Measurements from ENCODE around the gene OR5H15.
"Not testable (repeated sequence)": the region's sequence is repeated elsewhere in the genome, so short reads cannot be mapped to it uniquely, and the experiment has no call there.

The OR5H15 gene

GRCh38 chr3:98172621-98173020 is 6.1 kb downstream of the OR5H15 start:
- no peak for DNase-seq
- no peak overlapping the region for H3K4me3 ChIP-seq (ENCODE audit: insufficient read depth, low read depth, low read length, poor library complexity, severe bottlenecking)
- no peaks in the 10 kb centered on the region for H3K36me3 ChIP-seq (ENCODE audit: control insufficient read depth, insufficient read depth, low read length)
- no peaks in the 10 kb centered on the region for H3K27me3 ChIP-seq (replicated peaks; ENCODE audit: control insufficient read depth, insufficient read depth, low read length, poor library complexity, severe bottlenecking)
- H3K27ac ChIP-seq (ENCODE audit: insufficient read depth, low read length, poor library complexity, severe bottlenecking): no peak overlapping the region
- no peaks in the 10 kb centered on the region for H3K4me1 ChIP-seq (ENCODE audit: control insufficient read depth, insufficient read depth, low read length, poor library complexity, severe bottlenecking)
- no peaks in the 10 kb centered on the region for H3K9me3 ChIP-seq (ENCODE audit: control insufficient read depth, low read length)

- Histone ChIP-seq H3K4me1 (ENCODE audit: control insufficient read depth, insufficient read depth, low read length, poor library complexity, severe bottlenecking) (no peaks in the 10 kb centered on the region), H3K27ac (ENCODE audit: insufficient read depth, low read length, poor library complexity, severe bottlenecking) (no peak overlapping the region), H3K27me3 (replicated peaks; ENCODE audit: control insufficient read depth, insufficient read depth, low read length, poor library complexity, severe bottlenecking) (no peaks in the 10 kb centered on the region), H3K36me3 (ENCODE audit: control insufficient read depth, insufficient read depth, low read length) (no peaks in the 10 kb centered on the region), H3K4me3 (ENCODE audit: insufficient read depth, low read depth, low read length, poor library complexity, severe bottlenecking) (no peak overlapping the region), H3K9me3 (ENCODE audit: control insufficient read depth, low read length) (no peaks in the 10 kb centered on the region)
- no peak for DNase-seq
Observed at GRCh38 chr3:98180319-98180890, 13.9 kb downstream of the OR5H15 start.

- H3K27ac ChIP-seq (ENCODE audit: insufficient read depth, low read length, poor library complexity, severe bottlenecking): no peak overlapping the region
- no peaks in the 10 kb centered on the region for H3K4me1 ChIP-seq (ENCODE audit: control insufficient read depth, insufficient read depth, low read length, poor library complexity, severe bottlenecking)
- no peak overlapping the region for H3K4me3 ChIP-seq (ENCODE audit: insufficient read depth, low read depth, low read length, poor library complexity, severe bottlenecking)
- H3K36me3 ChIP-seq (ENCODE audit: control insufficient read depth, insufficient read depth, low read length): no peaks in the 10 kb centered on the region
- H3K27me3 ChIP-seq (replicated peaks; ENCODE audit: control insufficient read depth, insufficient read depth, low read length, poor library complexity, severe bottlenecking): no peaks in the 10 kb centered on the region
- no peaks in the 10 kb centered on the region for H3K9me3 ChIP-seq (ENCODE audit: control insufficient read depth, low read length)
- DNase-seq: no peak
Observed at GRCh38 chr3:98182196-98182595, 15.7 kb downstream of the OR5H15 start.

GRCh38 chr3:98185180-98185579 is 18.7 kb downstream of the OR5H15 start:
- Histone ChIP-seq H3K9me3 (ENCODE audit: control insufficient read depth, low read length) (no peaks in the 10 kb centered on the region), H3K4me3 (ENCODE audit: insufficient read depth, low read depth, low read length, poor library complexity, severe bottlenecking) (no peak overlapping the region), H3K27ac (ENCODE audit: insufficient read depth, low read length, poor library complexity, severe bottlenecking) (no peak overlapping the region), H3K4me1 (ENCODE audit: control insufficient read depth, insufficient read depth, low read length, poor library complexity, severe bottlenecking) (no peaks in the 10 kb centered on the region), H3K36me3 (ENCODE audit: control insufficient read depth, insufficient read depth, low read length) (no peaks in the 10 kb centered on the region), H3K27me3 (replicated peaks; ENCODE audit: control insufficient read depth, insufficient read depth, low read length, poor library complexity, severe bottlenecking) (no peaks in the 10 kb centered on the region)
- DNase-seq: no peak

- no peak overlapping the region for H3K4me3 ChIP-seq (ENCODE audit: insufficient read depth, low read depth, low read length, poor library complexity, severe bottlenecking)
- no peak for DNase-seq
- H3K4me1 ChIP-seq (ENCODE audit: control insufficient read depth, insufficient read depth, low read length, poor library complexity, severe bottlenecking): no peaks in the 10 kb centered on the region
- no peaks in the 10 kb centered on the region for H3K9me3 ChIP-seq (ENCODE audit: control insufficient read depth, low read length)
- no peaks in the 10 kb centered on the region for H3K27me3 ChIP-seq (replicated peaks; ENCODE audit: control insufficient read depth, insufficient read depth, low read length, poor library complexity, severe bottlenecking)
- no peak overlapping the region for H3K27ac ChIP-seq (ENCODE audit: insufficient read depth, low read length, poor library complexity, severe bottlenecking)
- no peaks in the 10 kb centered on the region for H3K36me3 ChIP-seq (ENCODE audit: control insufficient read depth, insufficient read depth, low read length)
Observed at GRCh38 chr3:98188545-98188944, 22.0 kb downstream of the OR5H15 start.

GRCh38 chr3:98190911-98191310 is 24.4 kb downstream of the OR5H15 start:
- H3K36me3 ChIP-seq (ENCODE audit: control insufficient read depth, insufficient read depth, low read length); H3K4me3 ChIP-seq (ENCODE audit: insufficient read depth, low read depth, low read length, poor library complexity, severe bottlenecking): not testable (repeated sequence)

GRCh38 chr3:98196293-98196692 is 29.8 kb downstream of the OR5H15 start:
- not testable (repeated sequence) for H3K4me1 ChIP-seq (ENCODE audit: control insufficient read depth, insufficient read depth, low read length, poor library complexity, severe bottlenecking); H3K27ac ChIP-seq (ENCODE audit: insufficient read depth, low read length, poor library complexity, severe bottlenecking); H3K4me3 ChIP-seq (ENCODE audit: insufficient read depth, low read depth, low read length, poor library complexity, severe bottlenecking); H3K27me3 ChIP-seq (replicated peaks; ENCODE audit: control insufficient read depth, insufficient read depth, low read length, poor library complexity, severe bottlenecking); H3K36me3 ChIP-seq (ENCODE audit: control insufficient read depth, insufficient read depth, low read length); H3K9me3 ChIP-seq (ENCODE audit: control insufficient read depth, low read length); DNase-seq

More at GRCh38 chr3:98190911-98191310, 24.4 kb downstream of the OR5H15 start:
- H3K27me3 ChIP-seq (replicated peaks; ENCODE audit: control insufficient read depth, insufficient read depth, low read length, poor library complexity, severe bottlenecking); H3K9me3 ChIP-seq (ENCODE audit: control insufficient read depth, low read length); H3K27ac ChIP-seq (ENCODE audit: insufficient read depth, low read length, poor library complexity, severe bottlenecking); H3K4me1 ChIP-seq (ENCODE audit: control insufficient read depth, insufficient read depth, low read length, poor library complexity, severe bottlenecking); DNase-seq: not testable (repeated sequence)

- no peak for DNase-seq
- H3K9me3 ChIP-seq (ENCODE audit: control insufficient read depth, low read length): no peaks in the 10 kb centered on the region
- no peaks in the 10 kb centered on the region for H3K36me3 ChIP-seq (ENCODE audit: control insufficient read depth, insufficient read depth, low read length)
- H3K27ac ChIP-seq (ENCODE audit: insufficient read depth, low read length, poor library complexity, severe bottlenecking): no peak overlapping the region
- H3K4me3 ChIP-seq (ENCODE audit: insufficient read depth, low read depth, low read length, poor library complexity, severe bottlenecking): no peak overlapping the region
- no peaks in the 10 kb centered on the region for H3K4me1 ChIP-seq (ENCODE audit: control insufficient read depth, insufficient read depth, low read length, poor library complexity, severe bottlenecking)
- no peaks in the 10 kb centered on the region for H3K27me3 ChIP-seq (replicated peaks; ENCODE audit: control insufficient read depth, insufficient read depth, low read length, poor library complexity, severe bottlenecking)
Observed at GRCh38 chr3:98199020-98199419, 32.5 kb downstream of the OR5H15 start.

GRCh38 chr3:98209244-98209643 is 42.7 kb downstream of the OR5H15 start:
- H3K27me3 ChIP-seq (replicated peaks; ENCODE audit: control insufficient read depth, insufficient read depth, low read length, poor library complexity, severe bottlenecking): no peaks in the 10 kb centered on the region
- H3K27ac ChIP-seq (ENCODE audit: insufficient read depth, low read length, poor library complexity, severe bottlenecking): no peak overlapping the region
- no peak for DNase-seq
- no peaks in the 10 kb centered on the region for H3K36me3 ChIP-seq (ENCODE audit: control insufficient read depth, insufficient read depth, low read length)
- no peak overlapping the region for H3K4me3 ChIP-seq (ENCODE audit: insufficient read depth, low read depth, low read length, poor library complexity, severe bottlenecking)
- H3K4me1 ChIP-seq (ENCODE audit: control insufficient read depth, insufficient read depth, low read length, poor library complexity, severe bottlenecking): no peaks in the 10 kb centered on the region
- H3K9me3 ChIP-seq (ENCODE audit: control insufficient read depth, low read length): no peaks in the 10 kb centered on the region

GRCh38 chr3:98213276-98213675 is 46.8 kb downstream of the OR5H15 start:
- H3K9me3 ChIP-seq (ENCODE audit: control insufficient read depth, low read length): no peaks in the 10 kb centered on the region
- H3K27ac ChIP-seq (ENCODE audit: insufficient read depth, low read length, poor library complexity, severe bottlenecking): no peak overlapping the region
- H3K27me3 ChIP-seq (replicated peaks; ENCODE audit: control insufficient read depth, insufficient read depth, low read length, poor library complexity, severe bottlenecking): no peaks in the 10 kb centered on the region
- no peaks in the 10 kb centered on the region for H3K4me1 ChIP-seq (ENCODE audit: control insufficient read depth, insufficient read depth, low read length, poor library complexity, severe bottlenecking)
- DNase-seq: no peak
- no peak overlapping the region for H3K4me3 ChIP-seq (ENCODE audit: insufficient read depth, low read depth, low read length, poor library complexity, severe bottlenecking)
- H3K36me3 ChIP-seq (ENCODE audit: control insufficient read depth, insufficient read depth, low read length): no peaks in the 10 kb centered on the region

Measured in effector memory CD4-positive, alpha-beta T cell (primary cell).